ENCODE measurements around the gene CDK14.

- TF ChIP-seq REST (IDR thresholded peaks at IDR 0.05; ENCODE audit: low read depth), result no peak
- TF ChIP-seq CEBPB (IDR thresholded peaks at IDR 0.05), result no peak
- TF ChIP-seq YY1 (IDR thresholded peaks at IDR 0.05; ENCODE audit: low read depth), result no peak
- TF ChIP-seq EGR1 (IDR thresholded peaks at IDR 0.05), result no peak
- TF ChIP-seq ZBTB7A (IDR thresholded peaks at IDR 0.05; ENCODE audit: low read depth), result no peak
- no peak for TF ChIP-seq TAF1 (IDR thresholded peaks at IDR 0.05; ENCODE audit: low read depth)
These were observed 72.9 kb downstream of the CDK14 start for GRCh38 chr7:90668992-90669391.
